ENCODE data around the gene LHPP. TPM values are rescaled to one million over a fixed set of nuclear protein-coding genes. Genes with fewer than 3 reads are reported as not detected.
A peak's percentile ranks its signal among the peaks of the same experiment; 100 is the strongest.

LHPP gene
- total and polyA plus RNA-seq, 4 donors: 15.0 to 58.3 (median 35.9) TPM

DNA sequence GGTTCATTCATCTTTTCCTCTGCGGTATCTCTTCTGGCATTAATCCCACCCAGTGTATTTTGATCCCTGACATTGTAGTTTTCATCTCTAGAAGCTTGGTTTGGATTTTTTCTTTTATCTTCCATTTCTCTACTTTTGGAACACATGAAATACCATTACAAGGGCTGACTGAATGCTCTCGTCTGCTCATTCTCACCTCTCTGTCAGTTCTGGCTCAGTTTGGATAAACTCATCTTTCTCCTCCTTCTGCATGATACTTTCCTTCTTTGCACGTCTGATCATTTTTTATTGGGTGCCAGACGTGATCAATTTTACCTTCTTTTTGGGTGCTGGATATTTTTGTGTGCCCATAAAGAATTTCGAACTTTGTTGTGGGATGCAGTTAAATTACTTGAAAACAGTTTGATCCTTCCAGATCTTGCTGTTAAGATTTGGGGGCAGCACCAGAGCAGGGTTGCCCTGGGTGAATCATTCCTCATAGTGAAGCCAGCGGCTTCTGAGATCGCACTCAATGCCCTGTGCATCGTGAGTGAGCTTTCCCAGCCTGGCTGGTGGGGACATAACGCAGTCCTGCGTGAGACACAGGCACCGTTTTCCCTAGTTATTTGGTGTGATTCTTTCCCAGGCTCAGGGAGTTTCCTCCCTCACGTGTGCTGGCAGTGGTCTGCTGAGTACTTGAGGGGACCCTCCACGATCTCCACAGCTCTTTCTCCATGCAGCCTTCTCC, 53.8 kb downstream of the LHPP start:
- peaks cover 21% of the 10 kb centered on the region for H3K4me1 ChIP-seq (ENCODE audit: control insufficient read depth, insufficient read depth, low read length)
- no peaks in the 10 kb centered on the region for H3K27me3 ChIP-seq (ENCODE audit: control insufficient read depth, insufficient read depth, low read length)
- peaks cover 21% of the 10 kb centered on the region for H3K36me3 ChIP-seq (ENCODE audit: control insufficient read depth, insufficient read depth, low read length)
- 82% methylated on average over 10 of the region's 13 CpGs for WGBS (ENCODE audit: insufficient coverage)
- no peaks in the 10 kb centered on the region for H3K9me3 ChIP-seq (ENCODE audit: control insufficient read depth, insufficient read depth, low read length)
- no peak overlapping the region for H3K27ac ChIP-seq (ENCODE audit: low read depth, low read length)
- H3K4me3 ChIP-seq (ENCODE audit: low read depth, low read length): no peak overlapping the region
- DNase-seq (ENCODE audit: low read depth in 4 of 6, low spot score in 6 of 6): no peak

- DNase-seq (ENCODE audit: low read depth in 4 of 6, low spot score in 6 of 6): no peak
- H3K27me3 ChIP-seq (ENCODE audit: control insufficient read depth, insufficient read depth, low read length): no peaks in the 10 kb centered on the region
- H3K27ac ChIP-seq (ENCODE audit: low read depth, low read length): no peak overlapping the region
- peaks cover 29% of the 10 kb centered on the region for H3K4me1 ChIP-seq (ENCODE audit: control insufficient read depth, insufficient read depth, low read length)
- H3K4me3 ChIP-seq (ENCODE audit: low read depth, low read length): no peak overlapping the region
- peaks cover 19% of the 10 kb centered on the region for H3K36me3 ChIP-seq (ENCODE audit: control insufficient read depth, insufficient read depth, low read length)
- H3K9me3 ChIP-seq (ENCODE audit: control insufficient read depth, insufficient read depth, low read length): no peaks in the 10 kb centered on the region
- 76% methylated on average over 7 of the region's 9 CpGs for WGBS (ENCODE audit: insufficient coverage)
These were observed 54.6 kb downstream of the LHPP start for GRCh38 chr10:124516181-124516580.

GRCh38 chr10:124516746-124517397, 55.2 kb downstream of the LHPP start:
- H3K36me3 ChIP-seq (ENCODE audit: control insufficient read depth, insufficient read depth, low read length): peaks cover 15% of the 10 kb centered on the region
- H3K27me3 ChIP-seq (ENCODE audit: control insufficient read depth, insufficient read depth, low read length): no peaks in the 10 kb centered on the region
- H3K9me3 ChIP-seq (ENCODE audit: control insufficient read depth, insufficient read depth, low read length): no peaks in the 10 kb centered on the region
- H3K27ac ChIP-seq (ENCODE audit: low read depth, low read length): no peak overlapping the region
- H3K4me1 ChIP-seq (ENCODE audit: control insufficient read depth, insufficient read depth, low read length): peaks cover 36% of the 10 kb centered on the region
- no peak overlapping the region for H3K4me3 ChIP-seq (ENCODE audit: low read depth, low read length)
- 83% methylated on average over 3 of the region's 21 CpGs for WGBS (ENCODE audit: insufficient coverage)
- DNase-seq (ENCODE audit: low read depth in 4 of 6, low spot score in 6 of 6): no peak

DNA sequence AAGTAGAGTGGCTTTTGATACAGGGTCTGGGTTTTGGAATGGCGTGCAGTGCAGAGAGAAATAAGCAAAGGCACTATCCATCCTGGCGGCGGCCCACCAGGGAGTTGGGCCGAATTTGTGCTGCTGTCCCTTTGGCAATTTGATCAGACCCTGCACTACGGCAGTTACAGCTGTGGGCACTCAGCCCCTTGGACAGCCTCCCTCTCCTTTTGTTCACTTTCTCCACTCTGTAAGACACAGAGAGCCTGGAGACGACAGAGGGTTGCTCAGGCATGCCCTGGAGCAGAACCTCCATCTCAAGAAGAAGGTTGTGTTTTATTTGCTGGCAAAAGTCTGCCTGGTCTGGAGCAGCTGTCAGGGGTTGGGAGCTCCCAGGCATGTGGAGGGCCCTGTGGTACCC, 55.8 kb downstream of the LHPP start:
- H3K9me3 ChIP-seq (ENCODE audit: control insufficient read depth, insufficient read depth, low read length): no peaks in the 10 kb centered on the region
- H3K27me3 ChIP-seq (ENCODE audit: control insufficient read depth, insufficient read depth, low read length): no peaks in the 10 kb centered on the region
- H3K4me3 ChIP-seq (ENCODE audit: low read depth, low read length): no peak overlapping the region
- peak in 5 of 6 donors; percentile 17 to 82 (median 60) for DNase-seq (ENCODE audit: low read depth in 4 of 6, low spot score in 6 of 6)
- WGBS (ENCODE audit: insufficient coverage): 28% methylated on average over 6 of the region's 6 CpGs
- H3K27ac ChIP-seq (ENCODE audit: low read depth, low read length): no peak overlapping the region
- peaks cover 42% of the 10 kb centered on the region for H3K4me1 ChIP-seq (ENCODE audit: control insufficient read depth, insufficient read depth, low read length)
- peaks cover 19% of the 10 kb centered on the region for H3K36me3 ChIP-seq (ENCODE audit: control insufficient read depth, insufficient read depth, low read length)

GRCh38 chr10:124517931-124518330, 56.3 kb downstream of the LHPP start:
- H3K27ac ChIP-seq (ENCODE audit: low read depth, low read length): no peak overlapping the region

GRCh38 chr10:124518366-124518765, 56.7 kb downstream of the LHPP start:
- H3K9me3 ChIP-seq (ENCODE audit: control insufficient read depth, insufficient read depth, low read length): no peaks in the 10 kb centered on the region
- DNase-seq (ENCODE audit: low read depth in 4 of 6, low spot score in 6 of 6): no peak
- H3K27ac ChIP-seq (ENCODE audit: low read depth, low read length): no peak overlapping the region
- no peaks in the 10 kb centered on the region for H3K27me3 ChIP-seq (ENCODE audit: control insufficient read depth, insufficient read depth, low read length)
- 93% methylated on average over 15 of the region's 15 CpGs for WGBS (ENCODE audit: insufficient coverage)
- peaks cover 21% of the 10 kb centered on the region for H3K36me3 ChIP-seq (ENCODE audit: control insufficient read depth, insufficient read depth, low read length)
- peaks cover 51% of the 10 kb centered on the region for H3K4me1 ChIP-seq (ENCODE audit: control insufficient read depth, insufficient read depth, low read length)
- H3K4me3 ChIP-seq (ENCODE audit: low read depth, low read length): no peak overlapping the region

More at GRCh38 chr10:124517931-124518330, 56.3 kb downstream of the LHPP start:
- Histone ChIP-seq H3K4me3 (ENCODE audit: low read depth, low read length) (no peak overlapping the region), H3K36me3 (ENCODE audit: control insufficient read depth, insufficient read depth, low read length) (peaks cover 21% of the 10 kb centered on the region), H3K4me1 (ENCODE audit: control insufficient read depth, insufficient read depth, low read length) (peaks cover 47% of the 10 kb centered on the region), H3K27me3 (ENCODE audit: control insufficient read depth, insufficient read depth, low read length) (no peaks in the 10 kb centered on the region), H3K9me3 (ENCODE audit: control insufficient read depth, insufficient read depth, low read length) (no peaks in the 10 kb centered on the region)
- 88% methylated on average over 8 of the region's 9 CpGs for WGBS (ENCODE audit: insufficient coverage)
- DNase-seq (ENCODE audit: low read depth in 4 of 6, low spot score in 6 of 6): no peak

- peak in 1 of 6 donors; percentile 38 for DNase-seq (ENCODE audit: low read depth in 4 of 6, low spot score in 6 of 6)
- Histone ChIP-seq H3K36me3 (ENCODE audit: control insufficient read depth, insufficient read depth, low read length) (peaks cover 28% of the 10 kb centered on the region), H3K4me1 (ENCODE audit: control insufficient read depth, insufficient read depth, low read length) (peaks cover 63% of the 10 kb centered on the region), H3K9me3 (ENCODE audit: control insufficient read depth, insufficient read depth, low read length) (no peaks in the 10 kb centered on the region), H3K27ac (ENCODE audit: low read depth, low read length) (no peak overlapping the region), H3K27me3 (ENCODE audit: control insufficient read depth, insufficient read depth, low read length) (no peaks in the 10 kb centered on the region), H3K4me3 (ENCODE audit: low read depth, low read length) (no peak overlapping the region)
- WGBS (ENCODE audit: insufficient coverage): 71% methylated on average over 11 of the region's 20 CpGs
These were observed 59.2 kb downstream of the LHPP start for GRCh38 chr10:124520558-124521428.

GRCh38 chr10:124521429-124521871, 59.8 kb downstream of the LHPP start:
- Histone ChIP-seq H3K9me3 (ENCODE audit: control insufficient read depth, insufficient read depth, low read length) (no peaks in the 10 kb centered on the region), H3K36me3 (ENCODE audit: control insufficient read depth, insufficient read depth, low read length) (peaks cover 31% of the 10 kb centered on the region), H3K4me1 (ENCODE audit: control insufficient read depth, insufficient read depth, low read length) (peaks cover 63% of the 10 kb centered on the region), H3K27me3 (ENCODE audit: control insufficient read depth, insufficient read depth, low read length) (no peaks in the 10 kb centered on the region), H3K27ac (ENCODE audit: low read depth, low read length) (no peak overlapping the region), H3K4me3 (ENCODE audit: low read depth, low read length) (no peak overlapping the region)
- DNase-seq (ENCODE audit: low read depth in 4 of 6, low spot score in 6 of 6): peak in 1 of 6 donors; percentile 51
- 74% methylated on average over 11 of the region's 13 CpGs for WGBS (ENCODE audit: insufficient coverage)

- H3K9me3 ChIP-seq (ENCODE audit: control insufficient read depth, insufficient read depth, low read length): no peaks in the 10 kb centered on the region
- H3K27me3 ChIP-seq (ENCODE audit: control insufficient read depth, insufficient read depth, low read length): no peaks in the 10 kb centered on the region
- H3K4me3 ChIP-seq (ENCODE audit: low read depth, low read length): no peak overlapping the region
- no peak overlapping the region for H3K27ac ChIP-seq (ENCODE audit: low read depth, low read length)
- peaks cover 38% of the 10 kb centered on the region for H3K36me3 ChIP-seq (ENCODE audit: control insufficient read depth, insufficient read depth, low read length)
- peaks cover 58% of the 10 kb centered on the region for H3K4me1 ChIP-seq (ENCODE audit: control insufficient read depth, insufficient read depth, low read length)
- DNase-seq (ENCODE audit: low read depth in 4 of 6, low spot score in 6 of 6): no peak
- WGBS (ENCODE audit: insufficient coverage): 95% methylated on average over 12 of the region's 13 CpGs
These were observed 60.7 kb downstream of the LHPP start for GRCh38 chr10:124522131-124522932.

All from spinal cord (tissue), 10 donors.